Neural cell (in vitro differentiated cells): ENCODE data around the gene TEAD4.

Experiments used
- EZH2 ChIP-seq: fragments of 200-600, 300-800 bp; shearing (Covaris generic), sonication (generic); IDR thresholded peaks from 2 replicates; pipeline ENCODE4 v1.6.1; 2014; ENCODE audit warnings: antibody characterized with exemption, low read length, borderline replicate concordance, mild to moderate bottlenecking; ENCODE audit not compliant: insufficient read depth, poor library complexity, severe bottlenecking
- POLR2AphosphoS5 ChIP-seq: IDR thresholded peaks from 2 replicates; pipeline ENCODE4 v1.6.1; 2012
- TF ChIP-seq, protein P1 (sequence below): fragments of 450-650 bp; IDR thresholded peaks from 2 replicates; pipeline ENCODE4 v1.5.1; 2014; ENCODE audit warnings: antibody characterized with exemption, mild to moderate bottlenecking, moderate library complexity; ENCODE audit not compliant: poor library complexity, severe bottlenecking

GRCh38 chr12:2992724-2993123, 33.5 kb downstream of the TEAD4 start:
- no peak for TF ChIP-seq EZH2
- TF ChIP-seq, protein P1, sequence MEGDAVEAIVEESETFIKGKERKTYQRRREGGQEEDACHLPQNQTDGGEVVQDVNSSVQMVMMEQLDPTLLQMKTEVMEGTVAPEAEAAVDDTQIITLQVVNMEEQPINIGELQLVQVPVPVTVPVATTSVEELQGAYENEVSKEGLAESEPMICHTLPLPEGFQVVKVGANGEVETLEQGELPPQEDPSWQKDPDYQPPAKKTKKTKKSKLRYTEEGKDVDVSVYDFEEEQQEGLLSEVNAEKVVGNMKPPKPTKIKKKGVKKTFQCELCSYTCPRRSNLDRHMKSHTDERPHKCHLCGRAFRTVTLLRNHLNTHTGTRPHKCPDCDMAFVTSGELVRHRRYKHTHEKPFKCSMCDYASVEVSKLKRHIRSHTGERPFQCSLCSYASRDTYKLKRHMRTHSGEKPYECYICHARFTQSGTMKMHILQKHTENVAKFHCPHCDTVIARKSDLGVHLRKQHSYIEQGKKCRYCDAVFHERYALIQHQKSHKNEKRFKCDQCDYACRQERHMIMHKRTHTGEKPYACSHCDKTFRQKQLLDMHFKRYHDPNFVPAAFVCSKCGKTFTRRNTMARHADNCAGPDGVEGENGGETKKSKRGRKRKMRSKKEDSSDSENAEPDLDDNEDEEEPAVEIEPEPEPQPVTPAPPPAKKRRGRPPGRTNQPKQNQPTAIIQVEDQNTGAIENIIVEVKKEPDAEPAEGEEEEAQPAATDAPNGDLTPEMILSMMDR: no peak
- TF ChIP-seq POLR2AphosphoS5: no peak
